Right lobe of liver (tissue), 4 donors: Measurements from ENCODE around the gene MYPN.

Experiments
- CTCF ChIP-seq, 4 donors: fragments of 200-600 bp in 3 of 4; fragments of 450-650 bp in 1 of 4; IDR thresholded peaks; one replicate each; pipeline versions ENCODE4 v1.5.1 to v1.8.0; 2016 to 2022; ENCODE audit warnings: antibody characterized with exemption in 4 of 4, mild to moderate bottlenecking in 2 of 4
- POLR2A ChIP-seq: fragments of 450-650 bp; IDR thresholded peaks from one replicate; pipeline ENCODE4 v1.6.1; 2017; ENCODE audit warnings: antibody characterized with exemption, mild to moderate bottlenecking
- donor health status: DM: no; HTN: no; CAD: no.
- donor health status: DM: no; HTN: no; CAD: no.
- donor health status: DM: no; HTN: yes; CAD: no.

GRCh38 chr10:68101066-68101465 is 8.2 kb upstream of the MYPN start:
- TF ChIP-seq POLR2A (no peak), CTCF (IDR thresholded peaks at IDR 0.05) (no peak)
